ENCODE results near the gene KCNJ9. TPM values are rescaled to one million over a fixed set of nuclear protein-coding genes. Genes with fewer than 3 reads are reported as not detected.
A peak's percentile ranks its signal among the peaks of the same experiment; 100 is the strongest.

KCNJ9 gene
- total RNA-seq, 2 experiments from 2014 or later, result 0.04 to 0.05 TPM

GRCh38 chr1:160066829-160067745, 14.3 kb upstream of the KCNJ9 start:
- ChIA-PET POLR2A (no interaction called here), CTCF (interaction anchor here (0.5 to 38.5 kb wide), 6 partner anchors 6 to 995 kb away, joined by 3 to 636 read pairs (median 3); partner anchors contain the start of genes KCNJ10 and KCNJ9)
- H3K36me3 Mint-ChIP-seq (ENCODE audit: low read depth), result no peaks in the 10 kb centered on the region
- intact Hi-C loops (cut with DNase I, micrococcal nuclease), result no loop called here
- H3K4me3 Mint-ChIP-seq, result no peak overlapping the region
- peaks cover 22% of the 10 kb centered on the region for H3K27me3 Mint-ChIP-seq
- peaks cover 20% of the 10 kb centered on the region for H3K4me1 Mint-ChIP-seq
- H3K27ac Mint-ChIP-seq, result no peak overlapping the region
- ATAC-seq (no peak), DNase-seq (no peak)
- H3K9me3 Mint-ChIP-seq (ENCODE audit: low read depth), result no peaks in the 10 kb centered on the region

- H3K36me3 Mint-ChIP-seq (ENCODE audit: low read depth), result no peaks in the 10 kb centered on the region
- no peak overlapping the region for H3K27ac Mint-ChIP-seq
- peaks cover 21% of the 10 kb centered on the region for H3K4me1 Mint-ChIP-seq
- ChIA-PET POLR2A (no interaction called here), CTCF (interaction anchor here (0.7 to 38.5 kb wide), 3 partner anchors 7 to 81 kb away, joined by 3 to 636 read pairs (median 636); partner anchors contain the start of genes KCNJ10 and KCNJ9)
- ATAC-seq (no peak), DNase-seq (no peak)
- intact Hi-C loops (cut with DNase I, micrococcal nuclease), result no loop called here
- H3K27me3 Mint-ChIP-seq, result peaks cover 26% of the 10 kb centered on the region
- H3K4me3 Mint-ChIP-seq, result no peak overlapping the region
- H3K9me3 Mint-ChIP-seq (ENCODE audit: low read depth), result no peaks in the 10 kb centered on the region
Observed at GRCh38 chr1:160068225-160068624, 13.1 kb upstream of the KCNJ9 start.

GRCh38 chr1:160069460-160070231, 11.7 kb upstream of the KCNJ9 start, which contains the start of gene KCNJ10:
KCNJ10 (minus strand) TSS chr1:160070160; CDS start chr1:160042532, 27,628 bp downstream.
- peak within 1 kb of the TSS; percentile 18 for H3K27ac Mint-ChIP-seq
- no peaks in the 10 kb centered on the region for H3K9me3 Mint-ChIP-seq (ENCODE audit: low read depth)
- peaks cover 21% of the 10 kb centered on the region for H3K4me1 Mint-ChIP-seq
- CTCF ChIA-PET, result interaction anchor here (0.8 to 38.5 kb wide), 3 partner anchors 9 to 45 kb away, joined by 5 to 636 read pairs (median 636); partner anchors contain the start of genes KCNJ10 and KCNJ9
- peak within 1 kb of the TSS; percentile 71 for H3K4me3 Mint-ChIP-seq
- ATAC-seq, result peak; percentile 7
- H3K36me3 Mint-ChIP-seq (ENCODE audit: low read depth), result no peaks in the 10 kb centered on the region
- intact Hi-C loops (cut with DNase I, micrococcal nuclease), result no loop called here
- peaks cover 32% of the 10 kb centered on the region for H3K27me3 Mint-ChIP-seq
- DNase-seq, result no peak
- POLR2A ChIA-PET, result no interaction called here

- H3K27me3 Mint-ChIP-seq, result peaks cover 38% of the 10 kb centered on the region
- H3K36me3 Mint-ChIP-seq (ENCODE audit: low read depth), result no peaks in the 10 kb centered on the region
- H3K27ac Mint-ChIP-seq, result peak overlapping the region; percentile 18
- ChIA-PET POLR2A (no interaction called here), CTCF (interaction anchor here (0.8 to 38.5 kb wide), 7 partner anchors 8 to 182 kb away, joined by 3 to 636 read pairs (median 5); partner anchors contain the start of genes IGSF9, KCNJ10 and KCNJ9)
- H3K9me3 Mint-ChIP-seq (ENCODE audit: low read depth), result no peaks in the 10 kb centered on the region
- ATAC-seq, result peak; percentile 71
- peak overlapping the region; percentile 71 for H3K4me3 Mint-ChIP-seq
- intact Hi-C loops (cut with DNase I, micrococcal nuclease), result no loop called here
- H3K4me1 Mint-ChIP-seq, result peaks cover 21% of the 10 kb centered on the region
- DNase-seq, result peak; percentile 71
Observed at GRCh38 chr1:160070243-160071163, 10.8 kb upstream of the KCNJ9 start.

GRCh38 chr1:160071289-160071688, 10.0 kb upstream of the KCNJ9 start:
- ChIA-PET POLR2A (interaction anchor here (1.4 kb wide), 1 partner anchor 9 kb away, joined by 3 read pairs; no protein-coding TSS in a partner anchor), CTCF (interaction anchor here (0.9 to 38.5 kb wide), 6 partner anchors 7 to 181 kb away, joined by 3 to 636 read pairs (median 4); partner anchors contain the start of genes IGSF9, KCNJ10 and KCNJ9)
- Mint-ChIP-seq H3K4me3 (no peak overlapping the region), H3K27me3 (peaks cover 38% of the 10 kb centered on the region), H3K4me1 (peaks cover 21% of the 10 kb centered on the region), H3K27ac (no peak overlapping the region), H3K9me3 (ENCODE audit: low read depth) (no peaks in the 10 kb centered on the region), H3K36me3 (ENCODE audit: low read depth) (no peaks in the 10 kb centered on the region)
- no peak for DNase-seq
- no peak for ATAC-seq
- intact Hi-C loops (cut with DNase I, micrococcal nuclease), result no loop called here

- ChIA-PET POLR2A (no interaction called here), CTCF (interaction anchor here (26.0 to 38.5 kb wide), 2 partner anchors 4 to 14 kb away, joined by 636 read pairs; partner anchors contain the start of genes KCNJ10 and KCNJ9)
- ATAC-seq, result no peak
- Mint-ChIP-seq H3K4me3 (no peak overlapping the region), H3K4me1 (peaks cover 18% of the 10 kb centered on the region), H3K36me3 (ENCODE audit: low read depth) (no peaks in the 10 kb centered on the region), H3K27ac (no peak overlapping the region), H3K27me3 (peaks cover 43% of the 10 kb centered on the region), H3K9me3 (ENCODE audit: low read depth) (no peaks in the 10 kb centered on the region)
- intact Hi-C loops (cut with DNase I, micrococcal nuclease), result no loop called here
- no peak for DNase-seq
Observed at GRCh38 chr1:160074865-160075264, 6.5 kb upstream of the KCNJ9 start.

GRCh38 chr1:160075836-160076235, 5.5 kb upstream of the KCNJ9 start:
- H3K27ac Mint-ChIP-seq, result no peak overlapping the region
- no peak overlapping the region for H3K4me3 Mint-ChIP-seq
- peaks cover 44% of the 10 kb centered on the region for H3K27me3 Mint-ChIP-seq
- CTCF ChIA-PET, result interaction anchor here (0.6 to 38.5 kb wide), 4 partner anchors 3 to 177 kb away, joined by 3 to 636 read pairs (median 321); partner anchors contain the start of genes KCNJ10 and KCNJ9
- DNase-seq, result no peak
- peaks cover 21% of the 10 kb centered on the region for H3K4me1 Mint-ChIP-seq
- POLR2A ChIA-PET, result no interaction called here
- intact Hi-C loops (cut with DNase I, micrococcal nuclease), result no loop called here
- H3K36me3 Mint-ChIP-seq (ENCODE audit: low read depth), result no peaks in the 10 kb centered on the region
- no peak for ATAC-seq
- no peaks in the 10 kb centered on the region for H3K9me3 Mint-ChIP-seq (ENCODE audit: low read depth)

- no peaks in the 10 kb centered on the region for H3K9me3 Mint-ChIP-seq (ENCODE audit: low read depth)
- H3K27me3 Mint-ChIP-seq, result peaks cover 47% of the 10 kb centered on the region
- H3K4me1 Mint-ChIP-seq, result peaks cover 25% of the 10 kb centered on the region
- no peak overlapping the region for H3K27ac Mint-ChIP-seq
- no peak for ATAC-seq
- H3K4me3 Mint-ChIP-seq, result no peak overlapping the region
- ChIA-PET CTCF (interaction anchor here (1.2 to 38.5 kb wide), 3 partner anchors 2 to 176 kb away, joined by 6 to 636 read pairs (median 636); partner anchors contain the start of genes KCNJ10 and KCNJ9), POLR2A (no interaction called here)
- no peak for DNase-seq
- H3K36me3 Mint-ChIP-seq (ENCODE audit: low read depth), result no peaks in the 10 kb centered on the region
- intact Hi-C loops (cut with DNase I, micrococcal nuclease), result no loop called here
Observed at GRCh38 chr1:160076295-160076694, 5.0 kb upstream of the KCNJ9 start.

GRCh38 chr1:160077486-160077885, 3.9 kb upstream of the KCNJ9 start:
- ATAC-seq, result no peak
- Mint-ChIP-seq H3K27me3 (peaks cover 46% of the 10 kb centered on the region), H3K4me3 (no peak overlapping the region), H3K27ac (no peak overlapping the region), H3K36me3 (ENCODE audit: low read depth) (no peaks in the 10 kb centered on the region), H3K4me1 (peaks cover 16% of the 10 kb centered on the region), H3K9me3 (ENCODE audit: low read depth) (no peaks in the 10 kb centered on the region)
- POLR2A ChIA-PET, result no interaction called here
- intact Hi-C loops (cut with DNase I, micrococcal nuclease), result no loop called here
- CTCF ChIA-PET, result interaction anchor here (0.6 to 38.5 kb wide), 16 partner anchors 1 to 936 kb away, joined by 3 to 636 read pairs (median 4); partner anchors contain the start of genes IGSF8, KCNJ10, KCNJ9 and PIGM
- DNase-seq, result no peak

- ChIA-PET POLR2A (interaction anchor here (1.1 kb wide), 1 partner anchor 19 kb away, joined by 5 read pairs; the partner anchor contains the start of gene IGSF8), CTCF (interaction anchor here (0.6 to 38.5 kb wide), 39 partner anchors 0 to 1635 kb away, joined by 3 to 636 read pairs (median 4); partner anchors contain the start of genes IGSF8, KCNJ10, KCNJ9 and PIGM)
- intact Hi-C loops (cut with DNase I, micrococcal nuclease), result loop anchor here (1.0 to 2.0 kb wide), 4 partner anchors 32 to 142 kb away; no protein-coding TSS in a partner anchor
- DNase-seq, result peak; percentile 84
- ATAC-seq, result peak; percentile 93
- H3K9me3 Mint-ChIP-seq (ENCODE audit: low read depth), result no peaks in the 10 kb centered on the region
- H3K4me3 Mint-ChIP-seq, result no peak overlapping the region
- H3K36me3 Mint-ChIP-seq (ENCODE audit: low read depth), result peaks cover 1% of the 10 kb centered on the region
- no peak overlapping the region for H3K27ac Mint-ChIP-seq
- H3K27me3 Mint-ChIP-seq, result peaks cover 48% of the 10 kb centered on the region
- peaks cover 18% of the 10 kb centered on the region for H3K4me1 Mint-ChIP-seq
Observed at GRCh38 chr1:160078512-160079195, 2.7 kb upstream of the KCNJ9 start.

All from activated CD4-positive, alpha-beta T cell treated with anti-CD3 and anti-CD28 coated beads for 36 hours (primary cell).